T-cell (primary cell): ENCODE results near the gene PELI2. TPM values are rescaled to one million over a fixed set of nuclear protein-coding genes. Genes with fewer than 3 reads are reported as not detected.

Source experiments
- ATAC-seq, 4 experiments: fragments of 200-7000 bp in 3 of 4; fragments of 150-1000 bp in 1 of 4; cut with Tn5 transposase; replicated peaks in 1 of 4; 1 replicate in 3 of 4; 2 replicates in 1 of 4; pipeline ENCODE4 v1.10.0; 2021; ENCODE audit warnings: moderate library complexity in 3 of 4, mild to moderate bottlenecking in 2 of 4, moderate number of reproducible peaks in 1 of 4
- CTCF ChIA-PET, 2 donors: fragments of 300-600 bp; sonication (Branson Sonifier 250); formaldehyde crosslinking; loops; one replicate each; lab custom pipeline; 2022; ENCODE audit warnings: antibody characterized with exemption in 2 of 2; lab: Charles Lee
- POLR2A ChIA-PET, 2 donors: fragments of 300-600 bp; sonication (Branson Sonifier 250); formaldehyde crosslinking; loops; one replicate each; lab custom pipeline; 2022; ENCODE audit warnings: antibody characterized with exemption in 2 of 2; lab: Charles Lee
- DNase-seq, 35 experiments: peaks; one replicate each; pipeline versions ENCODE4 v3.0.0 to v3.0.0-alpha.2; 2013 to 2023
- H3K27ac ChIP-seq: one replicate; pipeline ENCODE4 v1.5.1; 2013; ENCODE audit warnings: low read length
- H3K27me3 ChIP-seq, 2 experiments: replicated peaks in 1 of 2; 1 replicate in 1 of 2; 2 replicates in 1 of 2; pipeline versions ENCODE4 v1.6.1 to v1.7.0; 2013; ENCODE audit warnings: low read length in 1 of 2, mixed read lengths in 1 of 2; ENCODE audit not compliant: control insufficient read depth in 2 of 2, insufficient read depth in 2 of 2; ENCODE audit errors: extremely low read depth in 1 of 2
- H3K36me3 ChIP-seq, 2 donors: 1 replicate in 1 of 2; 2 replicates in 1 of 2; pipeline versions ENCODE4 v1.6.1 to v1.7.0; 2013; ENCODE audit warnings: low read length in 1 of 2; ENCODE audit not compliant: control insufficient read depth in 2 of 2, insufficient read depth in 1 of 2; ENCODE audit errors: extremely low read depth in 1 of 2
- H3K4me1 ChIP-seq, 2 experiments: 1 replicate in 1 of 2; 2 replicates in 1 of 2; pipeline versions ENCODE4 v1.6.1 to v1.7.0; 2013; ENCODE audit warnings: low read length in 2 of 2, mixed read lengths in 1 of 2; ENCODE audit not compliant: insufficient read depth in 2 of 2, control insufficient read depth in 1 of 2; ENCODE audit errors: extremely low read depth in 1 of 2
- H3K4me3 ChIP-seq, 2 donors: 1 replicate in 1 of 2; 2 replicates in 1 of 2; pipeline versions ENCODE4 v1.5.1 to v1.7.0; 2013; ENCODE audit warnings: mild to moderate bottlenecking in 2 of 2, low read length in 1 of 2, moderate library complexity in 1 of 2; ENCODE audit not compliant: control insufficient read depth in 1 of 2; ENCODE audit errors: extremely low read depth in 1 of 2
- H3K9me3 ChIP-seq: 2 replicates; pipeline ENCODE4 v1.7.0; 2013
- H3K27ac Mint-ChIP-seq, 2 donors: one replicate each; pipeline ENCODE4 v1.8.0; 2020 to 2021; ENCODE audit warnings: mild to moderate bottlenecking in 2 of 2, mixed read lengths in 2 of 2
- H3K27me3 Mint-ChIP-seq, 2 donors: one replicate each; pipeline ENCODE4 v1.8.0; 2021 to 2022; ENCODE audit warnings: mixed read lengths in 2 of 2
- H3K36me3 Mint-ChIP-seq: one replicate; pipeline ENCODE4 v1.8.0; 2021; ENCODE audit warnings: mixed read lengths
- H3K4me1 Mint-ChIP-seq, 3 donors: one replicate each; pipeline ENCODE4 v1.8.0; 2020 to 2022; ENCODE audit warnings: mixed read lengths in 3 of 3, mild to moderate bottlenecking in 1 of 3
- H3K4me3 Mint-ChIP-seq, 3 donors: one replicate each; pipeline ENCODE4 v1.8.0; 2020 to 2022; ENCODE audit warnings: mild to moderate bottlenecking in 3 of 3, mixed read lengths in 3 of 3, moderate library complexity in 3 of 3
- H3K9me3 Mint-ChIP-seq, 3 donors: one replicate each; pipeline ENCODE4 v1.8.0; 2020 to 2022; ENCODE audit warnings: mixed read lengths in 3 of 3
- WGBS: methylation state at CpG from one replicate; pipeline ENCODE4 v1.1.5; 2013; ENCODE audit warnings: missing lambda C conversion rate; ENCODE audit not compliant: insufficient coverage; 5-methylcytosine and 5-hydroxymethylcytosine counted together
- total RNA-seq, 35 experiments: library from RNA in 6 of 35; stranded (reverse) in 6 of 35; fragments of 120-200 nt in 1 of 35; gene quantifications; one replicate each; pipeline versions ENCODE4 v1.2.1 to v1.2.4 and lab custom pipeline; 2013 to 2026

Gene PELI2
- total RNA-seq, 5 donors from 2014 or later (not counting 1 experiment from before 2014, with no cell fraction given), result 9.0 to 12.7 (median 10.5) TPM

GRCh38 chr14:56247495-56248200 lies 129.4 kb downstream of the PELI2 start:
- Histone ChIP-seq H3K4me3 (no peak overlapping the region), H3K36me3 (no peaks in the 10 kb centered on the region), H3K27ac (no peak overlapping the region), H3K4me1 (no peaks in the 10 kb centered on the region), H3K27me3 (no peaks in the 10 kb centered on the region), H3K9me3 (no peaks in the 10 kb centered on the region)
- POLR2A ChIA-PET, result interaction anchor here in 1 of 2 donors (0.9 kb wide), 1 partner anchor 58 kb away, joined by 4 read pairs; no protein-coding TSS in a partner anchor
- WGBS, result 86% methylated on average over 1 of the region's 5 CpGs
- ATAC-seq, result no peak
- CTCF ChIA-PET, result no interaction called here
- Mint-ChIP-seq H3K9me3 (peaks cover 0 to 4% (median 4%) of the 10 kb centered on the region in 3 donors), H3K4me3 (no peak overlapping the region), H3K27me3 (no peaks in the 10 kb centered on the region), H3K36me3 (peaks cover 32% of the 10 kb centered on the region), H3K27ac (no peak overlapping the region), H3K4me1 (no peaks in the 10 kb centered on the region)
- DNase-seq, result no peak

- Mint-ChIP-seq H3K27ac (no peak overlapping the region), H3K4me3 (no peak overlapping the region), H3K36me3 (peaks cover 38% of the 10 kb centered on the region), H3K9me3 (peaks cover 5 to 9% (median 5%) of the 10 kb centered on the region in 3 donors), H3K4me1 (no peaks in the 10 kb centered on the region), H3K27me3 (no peaks in the 10 kb centered on the region)
- ChIA-PET CTCF (no interaction called here), POLR2A (no interaction called here)
- DNase-seq, result no peak
- no peak overlapping the region for H3K4me3 ChIP-seq
- H3K36me3 ChIP-seq, result no peaks in the 10 kb centered on the region
- 86% methylated on average over 4 of the region's 5 CpGs for WGBS
- H3K4me1 ChIP-seq, result no peaks in the 10 kb centered on the region
- no peak overlapping the region for H3K27ac ChIP-seq
- no peak for ATAC-seq
- no peaks in the 10 kb centered on the region for H3K9me3 ChIP-seq
- no peaks in the 10 kb centered on the region for H3K27me3 ChIP-seq
Measured at GRCh38 chr14:56248442-56248841, 130.2 kb downstream of the PELI2 start.

- H3K4me3 ChIP-seq, result no peak overlapping the region
- ChIA-PET CTCF (no interaction called here), POLR2A (no interaction called here)
- no peak for DNase-seq
- Mint-ChIP-seq H3K27ac (no peak overlapping the region), H3K9me3 (peaks cover 5 to 16% (median 11%) of the 10 kb centered on the region in 3 donors), H3K4me3 (no peak overlapping the region), H3K27me3 (no peaks in the 10 kb centered on the region), H3K36me3 (peaks cover 11% of the 10 kb centered on the region), H3K4me1 (no peaks in the 10 kb centered on the region)
- ATAC-seq, result no peak
- no peak overlapping the region for H3K27ac ChIP-seq
- no peaks in the 10 kb centered on the region for H3K4me1 ChIP-seq
- WGBS, result 78% methylated on average over 1 of the region's 4 CpGs
- H3K36me3 ChIP-seq, result no peaks in the 10 kb centered on the region
- no peaks in the 10 kb centered on the region for H3K27me3 ChIP-seq
- H3K9me3 ChIP-seq, result no peaks in the 10 kb centered on the region
Measured at GRCh38 chr14:56261046-56261445, 142.8 kb downstream of the PELI2 start.

- H3K4me1 ChIP-seq, result no peaks in the 10 kb centered on the region
- Mint-ChIP-seq H3K27me3 (no peaks in the 10 kb centered on the region), H3K36me3 (peaks cover 11% of the 10 kb centered on the region), H3K9me3 (peaks cover 4 to 15% (median 8%) of the 10 kb centered on the region in 3 donors), H3K27ac (no peak overlapping the region), H3K4me1 (no peaks in the 10 kb centered on the region), H3K4me3 (no peak overlapping the region)
- ChIA-PET POLR2A (no interaction called here), CTCF (no interaction called here)
- no peak for DNase-seq
- H3K27me3 ChIP-seq, result no peaks in the 10 kb centered on the region
- H3K4me3 ChIP-seq, result no peak overlapping the region
- ATAC-seq, result no peak
- H3K36me3 ChIP-seq, result no peaks in the 10 kb centered on the region
- no peak overlapping the region for H3K27ac ChIP-seq
- H3K9me3 ChIP-seq, result no peaks in the 10 kb centered on the region
- WGBS, result 92% methylated on average over 3 of the region's 3 CpGs
Measured at GRCh38 chr14:56262530-56262929, 144.3 kb downstream of the PELI2 start.

GRCh38 chr14:56268039-56268438 lies 149.8 kb downstream of the PELI2 start:
- Mint-ChIP-seq H3K36me3 (peaks cover 8% of the 10 kb centered on the region), H3K9me3 (no peaks in the 10 kb centered on the region), H3K27me3 (no peaks in the 10 kb centered on the region), H3K27ac (no peak overlapping the region), H3K4me3 (no peak overlapping the region), H3K4me1 (no peaks in the 10 kb centered on the region)
- Histone ChIP-seq H3K36me3 (no peaks in the 10 kb centered on the region), H3K27me3 (no peaks in the 10 kb centered on the region), H3K4me1 (no peaks in the 10 kb centered on the region), H3K9me3 (no peaks in the 10 kb centered on the region), H3K27ac (no peak overlapping the region), H3K4me3 (no peak overlapping the region)
- no CpG with 5 or more reads among the region's 2 CpGs for WGBS
- no peak for DNase-seq
- ATAC-seq, result no peak
- ChIA-PET POLR2A (no interaction called here), CTCF (no interaction called here)

- ChIA-PET CTCF (no interaction called here), POLR2A (no interaction called here)
- no peak for DNase-seq
- Mint-ChIP-seq H3K27me3 (no peaks in the 10 kb centered on the region), H3K9me3 (no peaks in the 10 kb centered on the region), H3K4me3 (no peak overlapping the region), H3K36me3 (peaks cover 8% of the 10 kb centered on the region), H3K4me1 (no peaks in the 10 kb centered on the region), H3K27ac (no peak overlapping the region)
- Histone ChIP-seq H3K27ac (no peak overlapping the region), H3K36me3 (no peaks in the 10 kb centered on the region), H3K4me1 (no peaks in the 10 kb centered on the region), H3K9me3 (no peaks in the 10 kb centered on the region), H3K4me3 (no peak overlapping the region), H3K27me3 (no peaks in the 10 kb centered on the region)
- WGBS, result 83% methylated on average over 5 of the region's 5 CpGs
- no peak for ATAC-seq
Measured at GRCh38 chr14:56268673-56269072, 150.5 kb downstream of the PELI2 start.
